Right forelimb (tissue), 1 donor: ENCODE data around the gene SIGLEC5.
"Not testable (repeated sequence)": the region's sequence is repeated elsewhere in the genome, so short reads cannot be mapped to it uniquely, and the experiment has no call there.

ENCODE experiments used
- DNase-seq: peaks from one replicate; pipeline ENCODE4 v3.0.0-alpha.2; 2018

The SIGLEC5 gene, protein sequence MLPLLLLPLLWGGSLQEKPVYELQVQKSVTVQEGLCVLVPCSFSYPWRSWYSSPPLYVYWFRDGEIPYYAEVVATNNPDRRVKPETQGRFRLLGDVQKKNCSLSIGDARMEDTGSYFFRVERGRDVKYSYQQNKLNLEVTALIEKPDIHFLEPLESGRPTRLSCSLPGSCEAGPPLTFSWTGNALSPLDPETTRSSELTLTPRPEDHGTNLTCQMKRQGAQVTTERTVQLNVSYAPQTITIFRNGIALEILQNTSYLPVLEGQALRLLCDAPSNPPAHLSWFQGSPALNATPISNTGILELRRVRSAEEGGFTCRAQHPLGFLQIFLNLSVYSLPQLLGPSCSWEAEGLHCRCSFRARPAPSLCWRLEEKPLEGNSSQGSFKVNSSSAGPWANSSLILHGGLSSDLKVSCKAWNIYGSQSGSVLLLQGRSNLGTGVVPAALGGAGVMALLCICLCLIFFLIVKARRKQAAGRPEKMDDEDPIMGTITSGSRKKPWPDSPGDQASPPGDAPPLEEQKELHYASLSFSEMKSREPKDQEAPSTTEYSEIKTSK

DNA sequence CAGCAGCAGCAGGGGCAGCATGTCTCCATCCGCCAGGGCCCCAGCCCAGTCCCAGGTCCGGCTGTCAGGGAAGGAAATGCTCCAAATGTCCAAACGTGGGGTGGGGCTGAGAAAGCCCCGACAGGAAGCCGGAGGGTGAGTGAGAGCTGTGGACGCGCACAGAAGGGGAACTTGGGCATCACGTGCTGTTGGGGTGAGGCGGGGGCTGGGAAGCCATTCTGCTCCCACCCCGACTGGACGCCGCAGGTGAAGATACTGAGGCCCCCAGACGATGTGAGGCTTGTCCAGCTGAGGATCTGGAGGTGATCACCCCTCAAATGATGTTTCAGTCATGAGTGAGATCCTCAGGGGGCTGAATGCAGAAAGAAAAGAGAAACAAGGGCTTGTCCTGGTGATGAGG, at the start of gene SIGLEC5:
TSS of gene SIGLEC5 (minus strand) at position 87 of the 400 bp plus-strand sequence. CDS start at position 21, 66 bp downstream.
- not testable (repeated sequence) for DNase-seq

DNA sequence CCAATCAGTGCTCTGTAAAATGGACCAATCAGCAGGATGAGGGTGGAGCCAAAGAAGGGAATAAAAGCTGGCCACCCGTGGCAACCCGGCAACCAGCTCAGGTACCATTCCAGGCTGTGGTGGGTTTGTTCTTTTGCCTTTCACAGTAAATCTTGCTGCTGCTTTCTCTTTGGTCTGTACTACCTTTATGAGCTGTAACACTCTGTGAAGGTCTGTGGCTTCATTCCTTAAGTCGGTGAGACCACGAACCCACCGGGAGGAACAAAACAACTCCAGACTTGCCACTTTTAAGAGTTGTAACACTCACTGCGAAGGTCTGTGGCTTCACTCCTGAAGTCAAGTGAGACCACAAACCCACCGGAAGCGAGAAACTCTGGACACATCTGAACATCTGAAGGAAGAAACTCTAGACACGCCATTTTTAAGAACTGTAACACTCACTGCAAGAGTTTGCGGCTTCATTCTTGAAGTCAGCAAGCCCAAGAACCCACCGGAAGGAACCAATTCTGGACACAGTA, 46.4 kb upstream of the SIGLEC5 start:
- no peak for DNase-seq

DNA sequence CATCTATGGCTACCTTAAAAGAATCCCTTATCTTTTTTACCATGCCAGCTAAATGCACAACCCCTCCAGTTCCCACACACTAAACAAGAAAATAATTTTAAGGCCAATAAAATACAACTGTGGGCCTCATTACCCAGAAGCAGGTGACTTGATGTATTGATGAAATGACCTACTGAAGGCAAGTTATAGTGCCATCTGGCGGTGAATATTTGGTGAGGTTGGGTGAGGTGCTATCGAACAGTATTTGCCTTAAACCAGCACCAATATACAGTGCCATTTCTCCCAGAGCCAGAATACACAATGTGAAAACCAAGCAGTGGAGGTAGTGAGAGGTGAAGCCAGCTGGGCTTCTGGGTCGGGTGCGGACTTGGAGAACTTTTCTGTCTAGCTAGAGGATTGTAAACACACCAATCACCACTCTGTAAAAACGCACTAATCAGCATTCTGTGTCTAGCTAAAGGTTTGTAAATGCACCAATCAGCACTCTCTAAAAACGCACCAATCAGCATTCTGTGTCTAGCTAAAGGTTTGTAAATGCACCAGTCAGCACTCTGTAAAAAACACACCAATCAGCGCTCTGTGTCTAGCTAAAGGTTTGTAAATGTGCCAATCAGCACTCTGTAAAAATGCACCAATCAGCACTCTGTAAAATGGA, 45.8 kb upstream of the SIGLEC5 start:
- DNase-seq, result not testable (repeated sequence)

DNA sequence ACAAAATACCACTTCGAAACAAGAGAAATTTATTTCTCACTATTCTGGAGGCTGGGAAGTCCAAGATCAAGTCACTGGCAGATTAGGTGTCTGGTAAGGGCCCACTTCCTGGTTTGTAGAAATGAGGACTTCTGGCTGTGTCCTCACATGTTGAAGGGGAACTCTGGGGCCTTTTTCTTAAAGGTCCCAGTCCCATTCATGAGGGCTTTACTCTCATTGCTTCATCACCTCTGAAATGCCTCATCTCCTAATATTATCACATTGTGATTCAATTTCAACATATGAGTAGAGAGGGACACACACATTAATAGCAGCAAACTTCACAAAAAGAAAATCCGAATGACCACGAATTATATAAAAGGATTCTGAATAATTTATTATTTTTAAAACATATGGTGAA, 38.0 kb upstream of the SIGLEC5 start:
- DNase-seq, result no peak

DNA sequence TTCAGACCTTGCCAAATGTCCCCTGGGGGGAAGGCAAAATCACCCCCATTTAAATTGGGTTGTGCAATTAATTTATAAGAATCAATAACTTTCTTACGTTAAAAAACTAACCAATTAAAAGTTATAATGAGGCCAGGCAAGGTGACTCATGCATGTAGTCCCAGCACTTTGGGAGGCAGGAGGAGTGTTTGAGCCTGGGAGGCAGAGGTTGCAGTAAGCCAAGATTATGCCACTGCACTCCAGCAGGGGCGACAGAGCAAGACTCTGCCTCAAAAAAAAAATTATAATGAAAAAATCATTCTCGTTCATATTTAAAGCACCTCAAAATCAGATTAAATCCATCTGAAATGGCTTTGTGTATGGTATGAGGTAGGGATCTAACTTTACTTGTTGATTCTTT, 34.8 kb upstream of the SIGLEC5 start:
- DNase-seq, result no peak

DNA sequence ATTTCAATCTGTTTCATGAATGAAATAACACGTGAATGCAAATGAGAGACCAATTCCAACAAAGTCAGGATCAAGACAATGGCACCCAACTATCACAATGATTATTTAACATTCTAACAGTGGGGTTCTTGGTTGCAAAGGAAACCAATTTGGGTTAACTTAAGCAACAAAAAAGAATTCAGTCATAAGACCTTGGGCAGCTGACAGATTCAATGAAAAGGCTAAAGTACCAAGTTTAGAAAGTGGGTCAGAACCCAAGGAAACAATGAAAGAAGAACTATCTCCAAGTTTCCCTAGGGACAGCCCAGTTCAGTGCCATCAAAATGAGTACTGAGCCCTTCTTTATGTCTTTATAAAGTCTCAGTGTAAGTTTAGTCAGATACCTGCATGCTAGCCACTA, 33.9 kb upstream of the SIGLEC5 start:
- DNase-seq, result no peak

DNA sequence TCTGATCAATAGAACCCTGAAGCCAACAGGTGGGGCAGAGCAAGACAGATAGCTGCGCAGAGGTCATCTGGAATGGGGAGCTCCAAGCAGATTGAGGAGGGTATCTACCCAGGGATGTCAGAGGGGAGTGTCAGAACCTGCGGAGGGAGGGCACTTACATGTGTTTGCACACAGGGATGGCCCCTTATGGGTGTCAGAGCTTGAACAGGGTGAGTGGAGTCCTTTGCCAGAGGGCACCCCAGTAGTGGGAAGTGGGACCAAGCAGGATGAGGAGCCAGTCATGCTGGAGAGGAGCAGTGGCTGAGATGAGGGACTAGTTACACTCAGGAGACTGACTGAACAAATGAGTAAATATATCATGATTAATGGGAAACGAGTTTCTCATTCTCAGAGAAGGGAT, 33.4 kb upstream of the SIGLEC5 start:
- no peak for DNase-seq

DNA sequence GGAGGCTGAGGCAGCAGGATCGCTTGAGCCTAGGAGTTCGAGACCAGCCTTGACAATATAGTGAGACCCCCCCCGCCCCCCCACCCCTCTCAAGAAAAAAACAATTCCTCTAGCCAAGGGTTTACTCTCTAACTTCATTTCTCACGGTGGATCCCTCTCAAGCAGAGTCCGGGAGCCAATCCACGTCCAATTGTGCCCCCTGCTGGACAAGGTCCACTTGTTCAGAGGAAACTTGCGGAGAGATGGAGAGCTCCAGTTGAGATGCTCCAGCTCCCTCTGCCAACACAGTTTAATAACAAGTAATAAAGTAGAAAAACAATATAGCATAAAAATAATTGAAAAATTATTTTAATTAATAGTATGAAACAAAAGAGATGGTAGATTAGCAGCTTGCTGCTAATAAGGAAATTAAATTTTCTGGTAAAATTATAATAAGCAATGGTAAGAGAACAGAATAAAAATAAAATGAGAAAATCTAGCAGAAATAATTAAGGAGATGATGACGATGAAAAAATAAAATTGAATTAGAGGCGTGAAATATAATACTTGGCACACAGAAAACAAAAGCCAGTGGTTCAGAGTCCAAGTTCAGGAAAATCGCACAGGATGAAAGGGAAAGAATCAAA, 30.9 kb upstream of the SIGLEC5 start:
- peak; percentile 83 for DNase-seq

DNA sequence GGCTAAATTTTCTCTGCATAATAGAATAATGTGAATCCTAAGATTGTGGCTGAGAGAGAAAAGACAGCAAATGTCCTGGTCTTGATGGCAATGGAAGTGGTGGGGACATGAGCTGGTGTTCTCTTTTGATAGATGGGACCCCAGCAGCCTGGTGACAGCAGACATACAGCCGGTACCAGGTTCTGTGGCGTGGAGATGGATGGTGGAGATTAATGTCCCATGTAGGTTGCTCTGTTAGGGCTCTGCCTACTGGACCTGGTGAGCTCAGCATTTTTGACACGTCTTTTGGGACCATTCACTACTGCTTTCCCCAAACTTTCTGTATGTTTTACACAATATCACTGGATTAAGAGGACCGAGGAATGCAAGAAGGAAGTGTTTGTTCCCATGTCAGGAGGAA, 24.6 kb upstream of the SIGLEC5 start:
- DNase-seq, result no peak

DNA sequence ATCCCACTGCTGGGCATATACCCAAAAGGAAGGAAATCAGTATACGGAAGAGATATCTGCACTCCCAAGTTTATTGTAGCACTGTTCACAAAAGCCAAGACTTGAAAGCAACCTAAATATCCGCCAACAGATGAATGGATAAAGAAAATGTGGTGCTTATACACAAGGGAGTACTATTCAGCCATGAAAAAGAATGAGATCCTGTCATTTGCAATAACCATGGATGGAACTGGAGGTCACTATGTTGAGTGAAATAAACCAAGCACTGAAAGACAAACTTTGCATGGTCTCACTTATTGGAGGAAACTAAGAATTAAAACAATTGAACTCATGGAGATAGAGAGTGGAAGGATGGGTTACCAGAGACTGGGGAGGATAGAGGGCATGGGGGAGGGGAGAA, 23.0 kb upstream of the SIGLEC5 start:
- no peak for DNase-seq

DNA sequence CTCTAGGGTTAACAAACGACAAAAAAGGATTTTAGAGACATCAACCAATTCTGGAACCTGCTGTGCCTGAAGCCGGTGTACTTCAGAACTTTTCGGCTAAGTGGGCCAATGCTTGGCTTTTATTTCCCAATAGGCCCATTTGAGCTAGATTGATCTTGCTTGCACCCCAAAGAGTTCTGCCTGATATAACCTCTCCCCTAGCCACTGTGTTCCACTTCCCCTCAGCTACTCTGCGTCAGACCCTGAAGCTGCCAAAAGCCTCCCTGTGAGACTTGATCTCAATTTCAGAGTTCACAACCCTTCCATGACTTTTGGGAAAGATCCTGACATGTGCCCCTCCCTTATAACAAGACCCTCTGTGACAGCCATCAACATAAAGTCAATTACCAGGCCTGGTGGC, 22.1 kb upstream of the SIGLEC5 start:
- no peak for DNase-seq

DNA sequence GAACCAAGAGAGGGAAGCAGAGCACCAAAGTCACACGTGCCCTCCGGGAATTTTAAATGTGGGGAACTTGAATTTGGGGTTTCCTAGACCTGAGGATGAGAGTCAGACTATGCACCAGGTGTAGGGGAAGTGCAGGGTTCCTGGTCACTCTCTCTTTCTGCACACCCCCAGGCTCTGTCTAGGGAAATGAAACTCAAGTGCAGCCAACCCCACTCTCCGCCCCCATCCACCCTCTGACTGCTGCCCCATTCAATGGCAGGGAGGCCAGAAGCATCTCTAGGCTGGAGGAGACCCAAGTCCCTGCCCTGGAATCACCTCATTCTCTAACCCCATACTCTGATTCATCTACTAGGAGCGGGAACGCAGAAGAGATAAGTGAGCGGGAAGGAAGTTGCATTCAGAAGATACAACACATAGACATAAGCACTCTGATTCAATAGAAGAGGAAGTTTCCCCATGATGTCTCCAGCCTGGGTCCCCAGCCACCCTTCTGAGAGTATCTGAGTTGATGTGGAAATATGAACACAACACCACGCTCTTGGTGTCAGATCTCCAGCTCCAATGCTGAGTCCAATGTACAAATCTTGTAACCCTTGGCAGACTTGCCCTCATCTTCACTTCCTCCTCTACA, 21.1 kb upstream of the SIGLEC5 start:
- no peak for DNase-seq

DNA sequence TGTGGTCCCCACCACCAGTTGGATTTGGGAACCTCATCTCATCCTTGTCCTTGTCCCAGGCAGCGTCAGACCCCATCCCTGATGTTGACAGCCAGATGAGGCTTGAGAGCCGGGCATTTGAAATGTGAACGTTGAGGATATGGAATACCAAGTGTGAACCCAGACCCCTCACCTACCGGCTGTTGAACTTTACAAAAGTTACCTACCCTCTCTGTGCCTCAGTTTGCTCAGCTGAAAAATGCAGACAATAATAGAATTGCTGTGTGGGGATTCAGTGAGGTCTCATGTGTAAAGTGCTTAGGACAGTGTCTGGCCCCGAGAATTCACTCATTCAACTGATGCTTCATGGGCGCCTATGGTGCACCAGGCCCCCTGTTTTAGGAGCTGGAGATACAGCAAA, 17.1 kb upstream of the SIGLEC5 start:
- no peak for DNase-seq

DNA sequence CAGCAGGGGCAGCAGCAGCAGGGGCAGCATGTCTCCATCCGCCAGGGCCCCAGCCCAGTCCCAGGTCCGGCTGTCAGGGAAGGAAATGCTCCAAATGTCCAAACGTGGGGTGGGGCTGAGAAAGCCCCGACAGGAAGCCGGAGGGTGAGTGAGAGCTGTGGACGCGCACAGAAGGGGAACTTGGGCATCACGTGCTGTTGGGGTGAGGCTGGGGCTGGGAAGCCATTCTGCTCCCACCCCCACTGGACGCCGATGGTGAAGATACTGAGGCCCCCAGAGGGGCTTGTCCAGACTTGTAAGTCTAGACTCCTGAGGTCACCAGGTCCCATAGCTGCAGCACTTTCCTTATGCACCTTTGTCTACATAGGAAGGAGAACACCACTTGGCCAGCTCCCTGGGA, 16.5 kb upstream of the SIGLEC5 start, which contains the start of gene SIGLEC14:
TSS of gene SIGLEC14 (minus strand) at position 96 of the 400 bp plus-strand sequence. CDS start at position 30, 66 bp downstream.
- DNase-seq, result not testable (repeated sequence)

DNA sequence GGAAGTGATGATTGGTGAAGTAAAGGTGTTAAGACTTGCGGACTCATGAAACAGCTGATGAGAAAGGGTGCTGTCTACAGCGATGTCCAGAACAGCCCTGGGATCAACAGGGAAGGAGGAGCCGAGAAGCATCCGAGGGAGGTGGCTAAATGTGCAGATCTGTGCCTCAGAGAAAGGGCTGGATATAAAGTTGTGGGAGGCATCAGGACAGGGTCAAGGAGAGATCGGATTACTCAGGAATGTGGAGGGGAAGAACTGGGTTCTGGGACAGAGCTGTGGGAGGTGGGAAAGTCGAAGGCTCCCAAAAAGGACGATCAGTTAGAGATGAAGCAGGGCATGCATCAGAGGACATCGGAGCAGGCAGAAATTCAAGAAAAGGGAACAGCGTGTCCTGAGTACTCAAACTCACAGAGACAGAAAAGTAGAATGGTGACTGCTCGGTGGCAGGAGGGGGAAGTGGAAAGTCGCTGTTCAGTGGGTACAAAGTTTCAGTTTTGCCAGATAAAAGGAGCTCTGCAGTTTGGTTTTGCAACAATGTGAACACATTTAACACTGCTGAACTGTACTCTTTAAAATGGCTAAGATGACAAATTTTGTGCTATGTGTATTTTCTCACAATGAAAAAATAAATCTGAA, 14.6 kb upstream of the SIGLEC5 start:
- DNase-seq, result no peak

DNA sequence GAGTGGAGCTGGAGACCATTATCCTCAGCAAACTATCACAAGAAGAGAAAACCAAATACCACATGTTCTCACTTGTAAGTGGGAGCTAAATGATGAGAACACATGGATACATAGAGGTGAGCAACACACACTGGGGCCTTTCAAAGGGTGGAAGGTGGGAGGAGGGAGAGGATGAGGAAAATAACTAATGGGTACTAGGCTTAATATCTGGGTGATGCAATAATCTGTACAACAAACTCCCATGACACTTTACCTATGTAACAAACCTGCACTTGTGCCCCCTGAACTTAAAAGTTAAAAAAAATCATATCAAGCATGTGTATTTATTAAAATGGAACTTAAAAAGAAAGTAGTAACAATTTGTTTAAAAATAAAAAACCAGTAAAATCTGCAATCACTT, 11.4 kb upstream of the SIGLEC5 start:
- DNase-seq, result no peak

DNA sequence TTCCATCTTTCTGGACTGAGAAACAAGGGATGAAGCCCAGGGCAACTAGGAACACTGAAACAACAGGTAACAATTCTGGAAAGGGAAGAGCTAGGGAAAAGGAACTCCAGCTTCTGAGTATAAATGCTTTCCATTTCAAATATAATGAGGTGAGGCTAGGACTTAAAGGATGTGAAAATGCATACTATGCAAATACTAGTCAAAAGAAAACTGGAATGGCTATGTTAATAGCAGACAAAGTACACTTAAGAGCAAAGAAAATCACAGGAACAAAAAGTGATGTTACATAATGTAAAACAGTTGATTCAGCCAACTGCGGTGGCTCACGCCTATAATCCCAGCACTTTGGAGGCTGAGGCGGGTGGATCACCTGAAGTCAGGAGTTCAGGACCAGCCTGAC, 10.2 kb upstream of the SIGLEC5 start:
- no peak for DNase-seq

DNA sequence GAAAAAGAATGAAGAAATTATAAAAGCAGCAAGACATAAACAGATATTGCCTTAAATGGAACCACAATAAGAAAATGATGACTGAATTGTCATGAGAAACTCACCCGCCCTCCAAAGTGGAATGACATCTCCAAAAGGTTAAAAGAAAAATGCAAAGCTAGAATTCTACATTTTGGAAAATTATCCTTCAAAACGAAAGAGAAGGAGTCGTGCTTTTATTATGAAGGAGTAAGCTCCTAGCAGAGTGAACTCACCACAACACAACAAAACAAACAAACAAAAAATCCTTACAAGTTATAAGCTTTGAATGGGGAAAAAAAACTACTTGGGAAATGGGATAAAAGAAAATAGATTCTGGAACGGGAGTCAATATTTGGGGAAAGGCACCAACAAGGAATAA, 9.7 kb upstream of the SIGLEC5 start:
- no peak for DNase-seq

DNA sequence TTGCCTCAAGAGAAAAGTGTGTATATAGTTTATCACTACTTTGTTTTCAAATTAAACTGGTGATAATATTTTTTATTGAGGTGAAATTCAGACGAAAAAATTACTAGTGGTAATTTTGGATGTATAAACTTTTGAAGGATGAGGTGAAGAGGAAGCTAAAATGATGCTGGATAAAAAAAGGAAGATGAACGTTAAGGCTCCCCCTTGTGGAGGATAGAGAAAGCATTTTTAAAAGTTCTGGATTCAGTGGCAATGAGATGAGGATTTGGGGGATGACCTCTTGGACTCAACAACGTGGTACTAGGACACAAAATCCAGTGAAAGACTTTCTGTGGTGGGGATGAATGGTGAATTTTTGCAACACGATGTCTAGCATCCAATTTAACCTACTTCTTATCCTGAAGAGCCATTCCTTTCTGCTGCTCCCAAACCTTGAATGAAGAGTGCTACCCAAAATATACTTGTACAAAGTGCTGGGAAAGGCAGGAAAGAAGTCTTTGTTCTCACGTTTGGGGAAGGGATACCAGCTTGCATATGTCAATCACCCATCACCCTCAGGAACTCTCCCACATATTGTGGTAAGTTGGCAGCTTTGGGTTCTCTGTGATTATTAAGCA, 7.3 kb upstream of the SIGLEC5 start:
- no peak for DNase-seq

DNA sequence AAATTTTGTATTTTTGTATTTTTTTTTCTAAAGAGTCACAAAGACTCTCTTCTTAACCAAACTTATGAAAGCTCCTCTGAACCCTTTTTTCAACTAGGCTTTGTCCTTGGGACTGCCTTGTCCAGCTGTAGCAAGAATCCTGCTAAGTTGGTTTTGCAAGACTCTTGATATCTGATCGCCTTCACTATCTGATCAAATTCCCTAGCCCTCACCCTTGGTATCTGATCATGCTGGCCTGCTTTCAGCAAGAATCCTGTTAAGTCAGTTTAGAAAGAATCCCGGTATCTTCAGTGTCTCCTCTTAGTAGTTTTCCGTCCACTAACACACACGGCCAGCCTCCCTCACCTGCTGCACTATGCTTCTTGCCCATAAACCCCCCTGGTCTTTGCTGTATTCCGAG, 1.9 kb upstream of the SIGLEC5 start:
- DNase-seq, result no peak

DNA sequence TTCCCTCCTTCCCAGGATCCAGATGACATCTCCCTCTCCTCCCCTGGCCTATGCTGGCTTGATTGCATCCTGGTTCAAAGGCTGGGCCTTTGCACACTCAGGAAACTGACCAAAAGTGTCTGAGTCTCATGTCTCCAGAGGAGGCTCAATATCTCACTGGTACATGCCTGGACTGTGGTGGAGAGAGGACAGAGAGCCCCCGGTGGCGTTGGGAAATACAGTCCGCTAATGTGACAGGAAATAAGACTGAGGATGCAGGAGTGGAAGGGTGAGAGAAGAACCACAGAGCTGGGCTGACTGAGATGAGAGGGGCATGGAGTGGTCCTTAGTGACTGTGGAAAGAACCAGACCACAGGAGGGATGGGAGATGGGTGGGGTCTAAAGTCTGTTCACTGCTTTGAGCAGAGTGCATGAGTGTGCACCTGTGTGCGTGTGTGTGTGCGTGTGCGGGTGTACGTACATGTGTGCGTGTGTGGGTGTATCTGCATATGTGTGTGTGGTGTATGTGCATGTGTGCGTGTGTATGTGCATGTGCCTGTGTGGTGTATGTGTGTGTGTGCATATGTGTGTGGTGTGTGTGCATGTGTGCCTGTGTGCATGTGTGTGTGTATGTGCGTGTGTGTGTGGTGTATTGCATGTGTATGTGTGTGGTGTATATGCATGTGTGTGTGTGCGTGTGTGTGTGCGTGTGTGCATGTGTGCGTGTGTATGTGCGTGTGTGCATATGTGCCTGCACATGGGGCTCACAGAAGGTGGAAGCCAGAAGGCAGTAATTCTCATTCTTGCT, 1.9 kb downstream of the SIGLEC5 start:
- DNase-seq, result no peak
